ENCODE measurements around the gene CORO1C. TPM values are rescaled to one million over a fixed set of nuclear protein-coding genes. Genes with fewer than 3 reads are reported as not detected.

CORO1C gene
- total and polyA plus RNA-seq, 9 of the 15 experiments (the other 6 are each of a cell fraction or from before 2014, with no cell fraction given): 55.2 to 280 (median 150) TPM

DNA sequence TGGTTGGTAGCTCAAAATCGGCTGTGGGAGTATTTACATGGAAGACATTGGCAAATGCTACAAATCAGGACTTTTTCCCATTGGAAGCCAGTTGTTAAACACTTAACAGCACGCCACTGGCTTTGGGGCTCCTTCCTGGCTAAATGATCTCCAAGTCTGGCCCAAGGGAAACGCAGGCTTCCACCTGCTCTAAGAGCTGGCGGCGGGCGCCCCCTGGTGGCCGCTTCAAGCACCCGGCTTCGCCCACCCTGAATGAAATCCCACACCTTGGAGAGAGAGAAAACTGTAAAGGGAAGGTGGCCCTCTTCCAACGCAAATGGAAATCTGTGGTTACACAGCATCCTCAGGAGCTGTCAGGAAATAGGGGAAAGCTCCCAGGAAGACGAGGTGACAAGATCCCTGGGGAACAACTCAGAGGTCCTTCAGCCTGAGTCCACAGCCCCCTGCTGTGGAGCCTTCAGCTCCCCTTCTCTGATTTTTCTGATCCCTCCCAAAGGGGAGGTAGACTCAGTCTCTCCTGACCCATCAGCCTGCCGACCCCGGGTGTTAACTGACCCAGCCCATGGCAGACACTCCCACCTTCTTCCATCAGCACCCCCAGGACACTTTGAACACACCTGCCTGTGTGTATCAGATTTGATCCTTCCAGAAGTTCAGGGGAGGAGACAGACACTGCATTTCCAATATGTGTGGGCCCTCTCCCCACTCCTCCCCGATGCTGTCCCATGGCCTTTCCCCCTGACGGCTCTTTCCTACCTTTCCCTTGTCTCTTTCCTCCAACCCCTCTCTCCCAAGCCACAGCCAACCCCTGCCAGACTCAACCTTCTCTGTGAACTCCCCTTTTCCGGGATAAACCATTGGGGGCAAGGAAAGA, 113.0 kb downstream of the CORO1C start (continued):
- no peak for TF ChIP-seq SRSF9 (IDR thresholded peaks at IDR 0.05; ENCODE audit: borderline replicate concordance, low read depth, low read length)
- no peak for TF ChIP-seq ZNF212 (CRISPR knock-in tag; IDR thresholded peaks at IDR 0.05)
- no peak for TF ChIP-seq MCM3 (IDR thresholded peaks at IDR 0.05)
- TF ChIP-seq, protein P1, sequence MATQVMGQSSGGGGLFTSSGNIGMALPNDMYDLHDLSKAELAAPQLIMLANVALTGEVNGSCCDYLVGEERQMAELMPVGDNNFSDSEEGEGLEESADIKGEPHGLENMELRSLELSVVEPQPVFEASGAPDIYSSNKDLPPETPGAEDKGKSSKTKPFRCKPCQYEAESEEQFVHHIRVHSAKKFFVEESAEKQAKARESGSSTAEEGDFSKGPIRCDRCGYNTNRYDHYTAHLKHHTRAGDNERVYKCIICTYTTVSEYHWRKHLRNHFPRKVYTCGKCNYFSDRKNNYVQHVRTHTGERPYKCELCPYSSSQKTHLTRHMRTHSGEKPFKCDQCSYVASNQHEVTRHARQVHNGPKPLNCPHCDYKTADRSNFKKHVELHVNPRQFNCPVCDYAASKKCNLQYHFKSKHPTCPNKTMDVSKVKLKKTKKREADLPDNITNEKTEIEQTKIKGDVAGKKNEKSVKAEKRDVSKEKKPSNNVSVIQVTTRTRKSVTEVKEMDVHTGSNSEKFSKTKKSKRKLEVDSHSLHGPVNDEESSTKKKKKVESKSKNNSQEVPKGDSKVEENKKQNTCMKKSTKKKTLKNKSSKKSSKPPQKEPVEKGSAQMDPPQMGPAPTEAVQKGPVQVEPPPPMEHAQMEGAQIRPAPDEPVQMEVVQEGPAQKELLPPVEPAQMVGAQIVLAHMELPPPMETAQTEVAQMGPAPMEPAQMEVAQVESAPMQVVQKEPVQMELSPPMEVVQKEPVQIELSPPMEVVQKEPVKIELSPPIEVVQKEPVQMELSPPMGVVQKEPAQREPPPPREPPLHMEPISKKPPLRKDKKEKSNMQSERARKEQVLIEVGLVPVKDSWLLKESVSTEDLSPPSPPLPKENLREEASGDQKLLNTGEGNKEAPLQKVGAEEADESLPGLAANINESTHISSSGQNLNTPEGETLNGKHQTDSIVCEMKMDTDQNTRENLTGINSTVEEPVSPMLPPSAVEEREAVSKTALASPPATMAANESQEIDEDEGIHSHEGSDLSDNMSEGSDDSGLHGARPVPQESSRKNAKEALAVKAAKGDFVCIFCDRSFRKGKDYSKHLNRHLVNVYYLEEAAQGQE (IDR thresholded peaks at IDR 0.05; ENCODE audit: borderline replicate concordance): peak; percentile 91
- TF ChIP-seq, protein P1 (CRISPR knock-in tag; IDR thresholded peaks at IDR 0.05; ENCODE audit: low read depth): 0 out of 2 replicates have a peak, but pooled peaks have one; percentile 22
- TF ChIP-seq, protein P2, sequence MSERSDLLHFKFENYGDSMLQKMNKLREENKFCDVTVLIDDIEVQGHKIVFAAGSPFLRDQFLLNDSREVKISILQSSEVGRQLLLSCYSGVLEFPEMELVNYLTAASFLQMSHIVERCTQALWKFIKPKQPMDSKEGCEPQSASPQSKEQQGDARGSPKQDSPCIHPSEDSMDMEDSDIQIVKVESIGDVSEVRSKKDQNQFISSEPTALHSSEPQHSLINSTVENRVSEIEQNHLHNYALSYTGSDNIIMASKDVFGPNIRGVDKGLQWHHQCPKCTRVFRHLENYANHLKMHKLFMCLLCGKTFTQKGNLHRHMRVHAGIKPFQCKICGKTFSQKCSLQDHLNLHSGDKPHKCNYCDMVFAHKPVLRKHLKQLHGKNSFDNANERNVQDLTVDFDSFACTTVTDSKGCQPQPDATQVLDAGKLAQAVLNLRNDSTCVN (CRISPR knock-in tag; IDR thresholded peaks at IDR 0.05): no peak
- TF ChIP-seq HDGF (IDR thresholded peaks at IDR 0.05): no peak
- TF ChIP-seq, protein P3, sequence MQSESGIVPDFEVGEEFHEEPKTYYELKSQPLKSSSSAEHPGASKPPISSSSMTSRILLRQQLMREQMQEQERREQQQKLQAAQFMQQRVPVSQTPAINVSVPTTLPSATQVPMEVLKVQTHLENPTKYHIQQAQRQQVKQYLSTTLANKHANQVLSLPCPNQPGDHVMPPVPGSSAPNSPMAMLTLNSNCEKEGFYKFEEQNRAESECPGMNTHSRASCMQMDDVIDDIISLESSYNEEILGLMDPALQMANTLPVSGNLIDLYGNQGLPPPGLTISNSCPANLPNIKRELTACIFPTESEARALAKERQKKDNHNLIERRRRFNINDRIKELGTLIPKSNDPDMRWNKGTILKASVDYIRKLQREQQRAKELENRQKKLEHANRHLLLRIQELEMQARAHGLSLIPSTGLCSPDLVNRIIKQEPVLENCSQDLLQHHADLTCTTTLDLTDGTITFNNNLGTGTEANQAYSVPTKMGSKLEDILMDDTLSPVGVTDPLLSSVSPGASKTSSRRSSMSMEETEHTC (IDR thresholded peaks at IDR 0.05): no peak
- TF ChIP-seq, protein P4, sequence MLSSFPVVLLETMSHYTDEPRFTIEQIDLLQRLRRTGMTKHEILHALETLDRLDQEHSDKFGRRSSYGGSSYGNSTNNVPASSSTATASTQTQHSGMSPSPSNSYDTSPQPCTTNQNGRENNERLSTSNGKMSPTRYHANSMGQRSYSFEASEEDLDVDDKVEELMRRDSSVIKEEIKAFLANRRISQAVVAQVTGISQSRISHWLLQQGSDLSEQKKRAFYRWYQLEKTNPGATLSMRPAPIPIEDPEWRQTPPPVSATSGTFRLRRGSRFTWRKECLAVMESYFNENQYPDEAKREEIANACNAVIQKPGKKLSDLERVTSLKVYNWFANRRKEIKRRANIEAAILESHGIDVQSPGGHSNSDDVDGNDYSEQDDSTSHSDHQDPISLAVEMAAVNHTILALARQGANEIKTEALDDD (IDR thresholded peaks at IDR 0.05): no peak
- no peak for TF ChIP-seq KAT7 (CRISPR knock-in tag; IDR thresholded peaks at IDR 0.05; ENCODE audit: borderline replicate concordance)
- TF ChIP-seq, protein P5, sequence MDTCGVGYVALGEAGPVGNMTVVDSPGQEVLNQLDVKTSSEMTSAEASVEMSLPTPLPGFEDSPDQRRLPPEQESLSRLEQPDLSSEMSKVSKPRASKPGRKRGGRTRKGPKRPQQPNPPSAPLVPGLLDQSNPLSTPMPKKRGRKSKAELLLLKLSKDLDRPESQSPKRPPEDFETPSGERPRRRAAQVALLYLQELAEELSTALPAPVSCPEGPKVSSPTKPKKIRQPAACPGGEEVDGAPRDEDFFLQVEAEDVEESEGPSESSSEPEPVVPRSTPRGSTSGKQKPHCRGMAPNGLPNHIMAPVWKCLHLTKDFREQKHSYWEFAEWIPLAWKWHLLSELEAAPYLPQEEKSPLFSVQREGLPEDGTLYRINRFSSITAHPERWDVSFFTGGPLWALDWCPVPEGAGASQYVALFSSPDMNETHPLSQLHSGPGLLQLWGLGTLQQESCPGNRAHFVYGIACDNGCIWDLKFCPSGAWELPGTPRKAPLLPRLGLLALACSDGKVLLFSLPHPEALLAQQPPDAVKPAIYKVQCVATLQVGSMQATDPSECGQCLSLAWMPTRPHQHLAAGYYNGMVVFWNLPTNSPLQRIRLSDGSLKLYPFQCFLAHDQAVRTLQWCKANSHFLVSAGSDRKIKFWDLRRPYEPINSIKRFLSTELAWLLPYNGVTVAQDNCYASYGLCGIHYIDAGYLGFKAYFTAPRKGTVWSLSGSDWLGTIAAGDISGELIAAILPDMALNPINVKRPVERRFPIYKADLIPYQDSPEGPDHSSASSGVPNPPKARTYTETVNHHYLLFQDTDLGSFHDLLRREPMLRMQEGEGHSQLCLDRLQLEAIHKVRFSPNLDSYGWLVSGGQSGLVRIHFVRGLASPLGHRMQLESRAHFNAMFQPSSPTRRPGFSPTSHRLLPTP (IDR thresholded peaks at IDR 0.05; ENCODE audit: borderline replicate concordance, extremely low read depth, insufficient read length): no peak
